Measurements from ENCODE around the gene IL36B.

IL36B gene

DNA sequence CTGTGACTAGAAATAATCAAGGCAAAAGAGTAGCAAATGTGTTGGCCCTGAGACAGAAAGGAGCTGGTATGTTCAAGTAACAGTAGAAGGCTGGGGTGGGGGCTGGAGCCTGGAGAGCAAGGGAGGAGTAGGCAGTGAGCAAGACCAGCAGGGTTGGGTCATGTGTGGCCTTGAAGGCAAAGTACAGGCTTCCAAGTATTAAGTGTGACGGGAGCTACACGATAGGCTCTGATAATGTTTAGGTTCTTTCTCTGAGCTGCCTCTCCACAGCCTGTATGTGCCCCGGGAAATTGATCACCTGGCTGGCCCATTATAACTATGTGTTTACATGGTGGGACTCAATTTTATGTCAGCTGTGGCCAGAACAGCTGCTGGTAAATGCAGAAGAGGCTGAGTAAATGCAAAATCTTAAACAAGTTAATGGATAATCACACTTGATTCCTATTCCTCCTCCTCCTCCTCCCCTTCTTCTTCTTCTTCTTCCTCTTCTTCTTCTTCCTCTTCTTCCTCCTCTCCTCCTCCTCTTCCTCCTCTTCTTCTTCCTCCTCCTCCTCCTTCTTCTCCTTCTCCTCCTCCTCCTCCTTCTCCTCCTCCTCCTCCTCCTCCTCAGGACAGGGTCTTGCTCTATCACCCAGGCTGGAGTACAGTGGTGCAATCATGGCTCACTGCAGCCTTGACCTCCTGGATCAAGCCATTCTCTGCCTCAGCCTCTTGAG is 24.4 kb upstream of the IL36B start:
- DNase-seq (ENCODE audit: low spot score): no peak

DNA sequence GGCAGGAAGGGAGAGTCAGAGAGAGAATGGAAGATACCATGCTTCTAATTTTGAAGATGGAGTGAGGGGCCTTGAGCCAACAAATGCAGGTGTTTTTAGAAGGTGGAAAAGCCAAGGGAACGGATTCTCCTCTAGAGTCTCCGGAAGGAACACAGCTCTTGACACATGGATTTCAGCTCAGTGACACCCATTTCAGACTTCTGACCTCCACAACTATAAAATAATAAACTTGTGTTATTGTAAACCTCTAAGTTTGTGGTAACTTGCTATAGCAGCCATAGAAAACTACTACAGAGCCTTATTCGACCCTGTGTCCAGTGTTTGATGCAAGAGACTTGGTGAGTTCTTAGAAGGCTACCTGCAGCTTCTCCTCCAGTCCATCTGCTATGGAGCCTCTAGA is 22.9 kb upstream of the IL36B start:
- DNase-seq (ENCODE audit: low spot score): no peak

DNA sequence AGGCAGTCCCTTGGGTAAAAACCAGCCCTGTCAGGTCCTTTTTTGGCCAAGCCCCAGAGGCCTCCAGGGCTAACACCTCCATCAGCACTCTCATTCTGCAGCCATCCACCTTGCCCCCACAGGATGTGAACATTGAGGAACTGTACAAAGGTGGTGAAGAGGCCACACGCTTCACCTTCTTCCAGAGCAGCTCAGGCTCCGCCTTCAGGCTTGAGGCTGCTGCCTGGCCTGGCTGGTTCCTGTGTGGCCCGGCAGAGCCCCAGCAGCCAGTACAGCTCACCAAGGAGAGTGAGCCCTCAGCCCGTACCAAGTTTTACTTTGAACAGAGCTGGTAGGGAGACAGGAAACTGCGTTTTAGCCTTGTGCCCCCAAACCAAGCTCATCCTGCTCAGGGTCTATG is 22.4 kb upstream of the IL36B start:
- DNase-seq (ENCODE audit: low spot score): no peak

DNA sequence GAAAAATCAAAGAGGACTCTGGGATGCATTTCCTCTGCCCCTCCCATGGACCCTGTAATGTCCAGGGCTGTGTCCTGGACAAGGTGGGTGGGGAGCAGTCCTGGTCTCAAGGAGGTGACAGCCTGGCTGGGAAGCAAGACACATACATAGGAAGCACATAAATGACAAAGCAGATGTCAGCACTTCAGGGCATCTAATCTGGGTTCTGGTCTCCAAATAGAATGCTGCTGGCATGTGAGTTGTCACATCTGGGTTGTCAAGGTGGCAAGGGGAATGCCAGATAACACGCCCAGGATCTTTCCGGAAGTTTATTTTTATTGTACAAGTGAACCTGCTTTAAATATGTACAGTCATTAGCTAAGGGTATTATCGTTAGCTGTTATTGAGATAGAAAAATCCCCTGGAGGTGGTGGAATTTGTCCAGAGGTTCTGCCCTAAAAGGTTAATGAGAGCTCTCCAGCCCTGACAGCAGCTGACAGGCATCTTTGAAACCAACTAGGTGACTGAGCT is 20.7 kb upstream of the IL36B start:
- no peak for DNase-seq (ENCODE audit: low spot score)

DNA sequence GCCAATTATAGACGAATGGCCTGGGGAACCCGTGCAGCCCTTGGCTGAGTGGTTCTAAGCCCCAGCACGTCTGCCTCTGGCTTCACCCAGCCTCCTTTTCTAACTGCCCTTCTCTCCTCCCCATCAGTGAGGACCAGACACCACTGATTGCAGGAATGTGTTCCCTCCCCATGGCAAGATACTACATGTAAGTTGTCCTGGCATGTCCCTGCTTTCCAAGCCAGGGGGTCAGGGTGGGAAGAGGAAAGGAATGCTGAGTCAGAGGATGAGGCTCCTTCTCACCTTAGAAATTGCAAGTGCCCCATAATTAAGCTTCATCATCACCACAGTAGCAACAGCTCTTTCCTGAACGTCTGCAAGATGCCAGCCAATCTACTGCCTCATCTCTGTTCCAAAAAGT is 19.9 kb upstream of the IL36B start:
- DNase-seq (ENCODE audit: low spot score): no peak

DNA sequence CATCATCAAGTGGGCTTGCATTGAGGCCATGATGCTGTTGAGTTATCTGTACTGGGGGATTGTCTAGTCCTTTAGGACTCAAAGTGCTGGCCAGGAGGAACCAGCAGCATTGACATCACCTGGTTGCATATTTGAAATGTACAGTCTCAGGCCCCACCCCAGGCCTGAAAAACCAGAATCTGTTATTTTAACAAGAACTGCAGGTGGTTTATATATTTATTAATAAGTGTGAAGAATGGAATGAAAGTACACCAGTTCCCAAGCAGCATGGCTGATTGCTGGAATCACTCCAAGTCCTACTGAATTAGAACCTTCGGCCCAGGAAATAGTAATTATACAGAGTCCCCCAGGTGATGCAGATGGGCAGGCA is 17.9 kb upstream of the IL36B start:
- DNase-seq (ENCODE audit: low spot score): no peak

DNA sequence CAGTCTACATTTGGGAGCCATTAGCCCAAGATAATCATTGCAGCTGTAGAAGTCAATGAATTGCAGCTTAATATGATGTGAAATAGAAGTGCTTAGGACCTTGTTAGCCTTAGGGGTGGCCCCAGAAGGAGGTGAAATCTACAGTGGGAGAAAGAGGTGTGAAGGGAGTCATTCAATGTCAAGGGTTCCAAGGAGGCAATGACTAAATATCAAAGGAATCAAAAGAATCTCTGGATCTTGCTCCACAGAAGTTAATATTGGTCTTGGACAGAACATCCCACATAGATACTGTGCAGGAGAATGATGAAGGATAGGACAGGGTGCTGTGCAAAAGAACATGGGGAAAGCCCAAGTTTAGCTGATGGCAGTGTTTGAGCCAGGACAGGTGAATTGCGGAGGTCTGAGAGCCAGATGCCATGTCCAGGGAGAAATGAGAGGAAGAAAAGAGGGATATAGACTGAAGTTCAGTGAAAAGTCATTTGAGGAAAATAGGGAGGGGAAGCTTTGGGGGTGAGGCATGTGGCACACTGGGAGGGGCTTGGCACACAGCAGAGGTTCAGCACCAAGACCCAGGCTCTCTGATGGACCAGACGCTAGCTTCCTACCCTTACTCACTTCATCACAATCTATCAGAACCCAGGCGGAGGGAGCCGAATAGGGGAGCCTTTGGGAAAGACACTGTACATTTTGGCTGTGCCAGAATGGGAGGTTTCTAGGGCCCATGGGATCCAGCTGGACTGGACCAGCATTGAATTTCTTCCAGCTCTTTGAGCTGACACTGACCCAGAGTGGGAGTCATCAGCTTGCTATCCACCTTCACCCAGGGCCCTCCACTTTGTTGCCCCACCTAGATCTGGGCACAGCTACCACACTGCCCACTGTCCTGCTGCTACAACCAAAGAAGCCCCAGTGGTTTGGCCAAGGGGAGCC is 17.3 kb upstream of the IL36B start:
- DNase-seq (ENCODE audit: low spot score): no peak

DNA sequence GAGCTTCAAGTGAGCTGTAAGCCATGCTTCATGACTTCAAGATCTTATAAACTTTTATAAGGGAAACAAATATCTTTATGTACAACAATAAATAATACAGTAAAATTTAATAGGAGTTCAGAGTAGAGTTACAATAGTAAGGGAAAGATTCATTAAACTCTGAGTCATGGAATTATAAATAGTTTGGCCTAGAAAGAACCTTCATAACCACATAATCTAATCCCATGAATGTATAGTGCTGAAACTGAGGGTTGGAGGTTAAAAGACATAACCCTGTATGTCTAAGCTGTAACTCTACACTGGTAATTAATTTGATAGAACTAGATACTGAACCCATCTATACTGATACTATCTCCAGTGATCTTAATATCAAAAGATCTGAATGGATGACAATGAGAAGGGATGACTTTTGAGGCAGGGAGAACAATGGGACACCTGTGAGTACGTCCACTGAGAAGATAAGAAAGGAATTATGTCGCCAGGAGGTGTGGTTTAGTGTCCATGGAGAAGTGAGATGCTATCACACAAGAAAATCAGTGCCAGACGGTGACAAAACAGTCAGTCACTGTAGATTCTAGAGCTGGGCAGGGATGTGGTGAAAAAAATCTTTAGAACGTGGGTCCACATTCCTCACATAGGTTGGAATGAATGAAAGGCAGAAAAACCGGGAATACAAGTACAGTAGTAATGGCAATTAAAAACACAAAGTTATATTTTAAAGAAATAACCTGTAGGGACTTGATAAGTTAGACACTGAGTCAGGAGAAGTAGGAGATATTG is 16.2 kb upstream of the IL36B start:
- DNase-seq (ENCODE audit: low spot score): no peak

DNA sequence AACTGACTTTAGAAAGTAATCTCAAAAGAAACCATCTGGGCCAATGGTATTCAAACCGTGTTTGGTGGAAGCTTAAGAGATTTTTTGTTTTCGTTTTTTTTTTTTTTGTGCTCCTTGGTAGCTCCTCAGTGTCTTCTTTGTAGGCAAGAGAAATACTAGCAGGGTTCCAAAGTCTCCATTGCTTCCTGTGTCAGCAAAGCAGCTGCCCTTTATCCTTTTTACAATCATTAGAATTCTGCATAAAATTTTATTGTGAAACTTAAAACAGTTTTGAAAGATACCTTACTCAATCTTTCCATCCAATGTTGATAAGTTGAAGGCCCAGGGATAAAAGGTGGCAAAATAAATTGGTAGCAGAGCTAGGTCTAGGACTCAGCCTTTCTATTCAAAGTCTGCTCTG is 15.6 kb upstream of the IL36B start:
- no peak for DNase-seq (ENCODE audit: low spot score)

DNA sequence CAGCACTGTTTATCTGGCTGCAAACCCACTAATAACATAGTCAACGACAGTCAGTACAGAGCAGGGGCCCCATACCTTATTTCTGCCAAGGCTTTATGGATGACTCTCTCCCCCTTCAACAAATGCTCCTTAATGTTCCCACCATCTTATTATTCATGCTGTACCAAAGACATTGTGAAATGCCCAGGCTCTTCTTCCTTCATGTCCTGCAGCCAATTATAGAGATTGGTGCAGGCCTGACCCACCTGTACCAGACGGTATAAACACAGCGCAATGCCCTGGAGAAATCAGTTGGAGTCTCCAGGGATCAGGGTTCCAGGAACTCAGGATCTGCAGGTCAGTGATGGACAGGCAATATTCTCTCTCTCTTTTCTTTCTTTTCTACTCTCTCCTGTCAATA is 15.0 kb upstream of the IL36B start, which contains the start of gene IL1F10:
TSS of gene IL1F10 (plus strand) at position 290 of the 400 bp plus-strand sequence. CDS start 4,769 bp downstream, outside the sequence.
- no peak for DNase-seq (ENCODE audit: low spot score)

DNA sequence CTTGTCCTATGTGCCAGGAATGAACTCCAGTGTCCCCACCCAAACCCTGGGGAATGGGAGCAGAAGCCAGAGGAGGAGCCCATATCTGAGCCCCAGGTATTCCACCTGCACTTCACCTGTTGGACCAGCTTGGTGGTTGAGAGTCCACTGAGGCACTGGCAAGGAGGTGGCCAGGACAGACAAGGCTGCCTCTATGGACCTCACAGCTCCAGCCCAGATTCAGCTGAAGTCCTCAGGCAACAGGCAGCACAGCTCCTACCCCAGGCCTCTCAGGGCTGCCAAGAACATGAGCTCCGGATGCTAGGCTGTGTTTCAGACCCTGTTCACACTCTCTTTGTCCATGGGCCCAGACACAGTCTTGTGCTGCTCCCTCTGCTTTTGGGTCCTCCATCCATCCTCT is 12.2 kb upstream of the IL36B start:
- DNase-seq (ENCODE audit: low spot score): no peak

DNA sequence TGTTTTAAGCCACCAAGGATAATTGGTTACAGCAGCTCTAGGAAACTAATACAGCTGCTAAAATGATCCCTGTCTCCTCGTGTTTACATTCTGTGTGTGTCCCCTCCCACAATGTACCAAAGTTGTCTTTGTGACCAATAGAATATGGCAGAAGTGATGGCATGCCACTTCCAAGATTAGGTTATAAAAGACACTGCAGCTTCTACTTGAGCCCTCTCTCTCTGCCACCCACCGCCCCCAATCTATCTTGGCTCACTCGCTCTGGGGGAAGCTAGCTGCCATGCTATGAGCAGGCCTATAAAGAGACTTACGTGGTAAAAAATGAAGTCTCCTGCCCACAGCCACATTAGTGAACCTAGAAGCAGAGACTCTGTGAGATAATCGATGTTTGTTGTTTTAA is 11.6 kb upstream of the IL36B start:
- DNase-seq (ENCODE audit: low spot score): no peak

DNA sequence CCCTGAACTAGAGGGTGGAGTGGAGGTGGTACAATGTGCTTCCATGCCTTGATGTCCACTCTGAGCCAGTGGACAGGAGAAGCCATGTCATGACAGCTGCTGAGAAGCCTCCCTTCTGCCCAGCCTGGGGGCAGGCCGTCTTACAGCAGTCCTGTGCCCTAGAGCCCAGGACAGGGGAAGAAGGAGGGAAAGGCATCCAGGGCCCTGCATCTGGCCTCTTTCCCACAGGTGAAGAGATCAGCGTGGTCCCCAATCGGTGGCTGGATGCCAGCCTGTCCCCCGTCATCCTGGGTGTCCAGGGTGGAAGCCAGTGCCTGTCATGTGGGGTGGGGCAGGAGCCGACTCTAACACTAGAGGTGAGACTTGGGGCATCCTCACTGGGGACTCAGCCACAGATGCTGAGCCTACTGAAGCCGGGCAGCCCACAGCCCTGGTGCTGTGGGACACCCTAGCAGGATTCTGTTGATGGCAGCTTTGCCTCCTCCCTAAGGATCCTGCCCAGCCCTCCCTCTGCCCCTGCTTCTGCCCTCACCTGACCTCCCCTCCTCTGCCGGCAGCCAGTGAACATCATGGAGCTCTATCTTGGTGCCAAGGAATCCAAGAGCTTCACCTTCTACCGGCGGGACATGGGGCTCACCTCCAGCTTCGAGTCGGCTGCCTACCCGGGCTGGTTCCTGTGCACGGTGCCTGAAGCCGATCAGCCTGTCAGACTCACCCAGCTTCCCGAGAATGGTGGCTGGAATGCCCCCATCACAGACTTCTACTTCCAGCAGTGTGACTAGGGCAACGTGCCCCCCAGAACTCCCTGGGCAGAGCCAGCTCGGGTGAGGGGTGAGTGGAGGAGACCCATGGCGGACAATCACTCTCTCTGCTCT is 9.5 kb upstream of the IL36B start:
- DNase-seq (ENCODE audit: low spot score): no peak

DNA sequence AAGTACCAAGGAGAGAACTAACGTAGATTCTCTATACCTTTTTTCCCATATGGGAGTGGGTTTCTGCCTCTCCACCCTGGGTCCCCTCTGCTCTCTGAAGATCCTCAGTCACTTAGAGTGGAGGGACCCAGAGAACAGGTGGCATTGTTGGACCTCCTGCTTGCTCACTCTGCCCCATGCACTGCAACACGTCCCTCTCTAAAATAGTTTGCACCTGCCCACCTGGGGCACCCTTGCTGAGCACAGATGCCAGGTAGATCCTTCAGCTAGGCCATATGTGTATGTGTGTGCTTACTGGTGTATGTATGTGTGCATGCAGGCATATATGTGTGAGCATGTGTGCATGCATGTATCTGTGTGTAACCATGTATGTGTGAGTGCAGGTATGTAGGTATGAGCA is 8.6 kb upstream of the IL36B start:
- DNase-seq (ENCODE audit: low spot score): no peak

DNA sequence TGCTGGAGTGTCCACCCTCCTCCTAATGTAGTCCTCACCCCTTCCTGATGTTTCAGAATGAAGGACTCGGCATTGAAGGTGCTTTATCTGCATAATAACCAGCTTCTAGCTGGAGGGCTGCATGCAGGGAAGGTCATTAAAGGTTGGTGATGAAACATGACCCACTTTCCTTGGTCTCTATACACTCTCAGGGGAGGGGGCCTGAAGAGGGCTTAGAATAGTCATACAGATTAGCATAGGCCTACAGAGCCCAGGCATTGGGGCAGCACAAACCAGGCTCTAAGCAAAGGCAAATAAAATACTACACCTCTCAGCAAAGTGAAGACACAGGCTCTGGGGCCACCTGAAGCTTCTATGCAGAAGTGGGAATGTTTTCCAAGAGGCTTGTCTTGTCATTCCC is 8.1 kb upstream of the IL36B start:
- no peak for DNase-seq (ENCODE audit: low spot score)

DNA sequence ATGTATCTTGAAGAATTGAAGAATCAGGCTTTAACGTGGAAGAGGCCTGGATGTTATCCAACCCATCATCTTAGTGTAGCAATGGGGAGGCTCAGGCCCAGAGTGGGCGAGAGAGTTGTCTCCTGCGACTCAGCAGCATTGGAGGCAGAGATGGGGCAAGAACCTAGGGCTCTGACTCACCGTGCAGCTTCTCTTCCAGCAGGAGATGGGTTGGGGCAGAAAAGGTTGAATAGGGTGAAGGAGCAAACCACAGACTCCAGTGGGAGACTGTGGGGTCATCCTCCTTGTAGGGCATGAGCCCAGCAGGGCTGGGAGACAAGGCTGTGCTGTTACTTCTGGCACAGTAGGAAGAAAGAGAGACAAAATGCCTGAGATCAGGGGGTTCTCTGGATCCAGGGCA is 7.7 kb upstream of the IL36B start:
- DNase-seq (ENCODE audit: low spot score): no peak

DNA sequence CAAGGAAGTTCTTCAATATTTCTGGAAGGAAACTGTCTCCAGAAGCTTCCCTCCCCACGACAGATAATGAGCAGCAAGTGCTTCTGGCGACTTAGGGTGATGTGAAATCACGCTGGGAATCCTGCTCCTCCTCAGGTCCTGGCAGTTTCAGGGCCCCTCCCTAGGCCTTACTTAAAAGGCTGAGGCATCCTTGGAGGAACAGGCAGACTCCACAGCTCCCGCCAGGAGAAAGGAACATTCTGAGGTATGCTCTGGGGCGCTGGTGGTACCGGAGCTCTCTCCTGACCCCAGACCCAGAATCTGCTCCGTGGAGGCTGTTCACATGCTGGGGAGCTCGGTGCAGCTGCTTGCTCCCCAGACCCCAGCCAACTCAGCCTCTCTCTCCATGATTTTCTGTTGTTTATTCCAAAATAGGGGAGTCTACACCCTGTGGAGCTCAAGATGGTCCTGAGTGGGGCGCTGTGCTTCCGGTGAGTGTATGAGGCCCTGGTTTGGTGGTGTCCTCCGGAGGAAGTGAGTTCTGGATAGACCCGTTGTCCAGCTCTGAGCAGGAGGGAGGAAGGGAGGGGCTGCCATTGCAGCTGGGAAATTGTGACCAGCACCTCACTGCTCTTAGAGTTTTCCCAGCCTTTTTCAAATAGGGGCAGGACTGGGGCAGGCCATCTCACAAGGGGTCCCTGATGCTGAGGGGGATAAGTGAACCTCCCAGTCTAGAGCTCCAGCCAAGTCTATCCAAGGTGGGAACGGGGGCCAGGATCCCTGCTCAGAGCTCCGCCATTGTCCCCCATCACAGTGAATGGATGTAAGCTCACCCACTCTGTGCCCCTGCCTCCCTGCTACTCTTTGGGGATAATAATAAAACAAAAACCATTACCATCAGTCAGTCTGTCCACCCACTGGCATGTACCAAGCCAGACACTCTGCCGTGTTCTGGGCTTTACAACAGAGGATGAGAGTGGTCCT is 6.6 kb upstream of the IL36B start, which contains the start of gene IL36RN:
TSS of gene IL36RN (plus strand) at position 201 of the 963 bp plus-strand sequence. CDS start at position 442, 241 bp downstream.
- DNase-seq (ENCODE audit: low spot score): no peak

DNA sequence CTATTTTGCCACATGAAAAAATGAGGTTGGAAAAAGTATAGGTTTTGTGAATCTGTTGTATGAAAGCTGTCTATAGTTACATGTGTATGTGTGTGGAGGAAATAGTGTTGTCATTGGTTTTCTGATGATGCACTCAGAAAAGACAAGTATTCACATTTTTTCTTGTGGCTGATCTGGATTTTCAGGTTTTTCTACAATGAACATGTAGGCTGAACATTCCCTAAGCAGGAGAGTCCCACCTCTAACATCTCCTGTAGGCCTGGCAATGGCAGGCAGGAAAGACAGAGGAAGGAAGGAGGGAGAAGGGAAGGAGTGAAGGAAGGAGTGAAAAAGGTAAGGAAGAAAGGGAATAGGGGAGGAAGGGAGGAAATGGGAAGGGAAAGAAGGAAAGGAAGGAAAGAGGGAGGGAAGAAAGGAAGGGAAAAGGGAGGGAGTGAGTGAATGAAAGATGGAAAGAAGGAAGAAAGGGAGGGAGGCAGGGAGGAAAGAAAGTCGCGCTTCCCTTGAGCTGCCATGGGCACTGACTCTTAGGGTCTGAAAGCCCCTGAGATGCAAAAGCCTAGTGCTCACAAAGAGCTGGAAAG is 5.8 kb upstream of the IL36B start:
- DNase-seq (ENCODE audit: low spot score): no peak

DNA sequence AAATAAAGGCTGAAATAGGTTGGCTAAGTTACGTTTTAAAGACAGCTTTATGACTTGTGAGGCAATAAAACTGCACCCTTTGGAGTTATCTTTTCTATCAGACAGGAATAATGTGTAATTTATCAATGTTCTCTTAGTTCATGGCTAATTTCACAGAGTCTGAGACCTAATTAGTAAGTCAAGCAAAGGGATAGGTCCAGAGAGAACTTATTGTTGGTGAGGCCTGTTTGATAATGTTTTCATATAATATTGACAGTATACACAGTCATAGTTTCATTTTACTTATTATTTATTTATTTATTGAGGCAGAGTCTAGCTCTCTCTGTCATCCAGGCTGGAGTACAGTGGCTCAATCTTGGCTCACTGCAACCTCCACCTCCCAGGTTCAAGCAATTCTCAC is 4.5 kb upstream of the IL36B start:
- no peak for DNase-seq (ENCODE audit: low spot score)

DNA sequence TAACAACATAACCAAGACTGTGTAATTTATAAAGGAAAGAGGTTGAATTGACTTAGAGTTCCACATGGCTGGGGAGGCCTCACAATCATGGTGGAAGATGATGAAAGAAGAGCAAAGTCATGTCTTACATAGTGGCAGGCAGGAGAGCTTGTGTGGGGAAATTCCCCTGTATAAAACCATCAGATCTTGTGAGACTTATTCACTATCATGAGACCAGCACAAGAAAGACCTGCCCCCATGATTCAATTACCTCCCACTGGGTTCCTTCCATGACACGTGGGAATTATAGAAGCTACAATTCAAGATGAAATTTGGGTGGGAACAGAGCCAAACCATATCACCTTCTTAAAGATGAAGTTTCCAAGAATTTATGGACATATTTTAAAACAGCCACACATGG is 3.9 kb upstream of the IL36B start:
- no peak for DNase-seq (ENCODE audit: low spot score)

All from RKO (cell line).